ENCODE measurements around the gene PVRIG. TPM values are rescaled to one million over a fixed set of nuclear protein-coding genes. Genes with fewer than 3 reads are reported as not detected.
"Not testable (repeated sequence)": the region's sequence is repeated elsewhere in the genome, so short reads cannot be mapped to it uniquely, and the experiment has no call there.

Gene PVRIG
- total RNA-seq, 2 experiments from 2014 or later, result 83.3 to 86.6 TPM

DNA sequence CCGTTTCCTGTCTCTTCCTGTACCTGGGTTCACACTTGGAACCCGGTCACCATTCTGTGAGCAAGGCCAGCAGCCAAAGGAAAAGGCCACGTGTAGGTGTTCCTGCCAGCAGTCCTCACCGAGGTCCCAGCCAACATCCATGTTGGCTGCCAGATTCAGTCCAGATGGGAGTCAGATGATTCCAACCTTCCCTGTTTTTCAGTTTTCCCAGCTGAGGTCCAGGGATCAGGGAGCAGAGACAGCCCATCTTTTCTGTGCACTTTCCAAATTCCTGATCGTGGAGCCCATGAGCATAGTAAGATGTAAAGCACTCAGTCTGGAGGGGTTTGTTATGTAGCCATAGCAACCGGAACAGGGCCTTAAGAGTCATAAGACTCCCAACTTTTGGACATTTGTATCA, 3.9 kb upstream of the PVRIG start:
- Histone ChIP-seq H3K9me3 (ENCODE audit: low read length) (no peaks in the 10 kb centered on the region), H3K27ac (ENCODE audit: low read depth, low read length, poor library complexity, severe bottlenecking) (peak overlapping the region; percentile 96), H3K36me3 (ENCODE audit: insufficient read depth, low read length) (peaks cover 20% of the 10 kb centered on the region), H3K4me3 (ENCODE audit: low read depth, low read length, poor library complexity, severe bottlenecking) (no peak overlapping the region), H3K4me1 (ENCODE audit: insufficient read depth, low read length, poor library complexity, severe bottlenecking) (peaks cover 81% of the 10 kb centered on the region), H3K79me2 (ENCODE audit: insufficient read depth, low read depth, low read length) (peaks cover 20% of the 10 kb centered on the region; the same call in 1 of the 2 replicates), H3K9me2 (ENCODE audit: insufficient read depth, low read length) (no peaks in the 10 kb centered on the region), H2AFZ (ENCODE audit: low read length) (no peak overlapping the region), H4K20me1 (ENCODE audit: insufficient read depth, low read length) (no peaks in the 10 kb centered on the region), H3K4me2 (ENCODE audit: low read length) (peak overlapping the region; percentile 41)
- TF ChIP-seq, protein P1, sequence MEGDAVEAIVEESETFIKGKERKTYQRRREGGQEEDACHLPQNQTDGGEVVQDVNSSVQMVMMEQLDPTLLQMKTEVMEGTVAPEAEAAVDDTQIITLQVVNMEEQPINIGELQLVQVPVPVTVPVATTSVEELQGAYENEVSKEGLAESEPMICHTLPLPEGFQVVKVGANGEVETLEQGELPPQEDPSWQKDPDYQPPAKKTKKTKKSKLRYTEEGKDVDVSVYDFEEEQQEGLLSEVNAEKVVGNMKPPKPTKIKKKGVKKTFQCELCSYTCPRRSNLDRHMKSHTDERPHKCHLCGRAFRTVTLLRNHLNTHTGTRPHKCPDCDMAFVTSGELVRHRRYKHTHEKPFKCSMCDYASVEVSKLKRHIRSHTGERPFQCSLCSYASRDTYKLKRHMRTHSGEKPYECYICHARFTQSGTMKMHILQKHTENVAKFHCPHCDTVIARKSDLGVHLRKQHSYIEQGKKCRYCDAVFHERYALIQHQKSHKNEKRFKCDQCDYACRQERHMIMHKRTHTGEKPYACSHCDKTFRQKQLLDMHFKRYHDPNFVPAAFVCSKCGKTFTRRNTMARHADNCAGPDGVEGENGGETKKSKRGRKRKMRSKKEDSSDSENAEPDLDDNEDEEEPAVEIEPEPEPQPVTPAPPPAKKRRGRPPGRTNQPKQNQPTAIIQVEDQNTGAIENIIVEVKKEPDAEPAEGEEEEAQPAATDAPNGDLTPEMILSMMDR (conservative IDR thresholded peaks at IDR 0.05; ENCODE audit: low read length), result no peak
- no peak for TF ChIP-seq EZH2phosphoT487 (IDR thresholded peaks at IDR 0.05; ENCODE audit: borderline replicate concordance, low read depth, low read length)
- POLR2A ChIA-PET, result interaction anchor here (0.7 to 3.1 kb wide), 4 partner anchors 22 to 60 kb away, joined by 3 to 37 read pairs (median 4); no protein-coding TSS in a partner anchor
- intact Hi-C loops (cut with micrococcal nuclease; ENCODE audit: unreplicated experiment), result loop anchor here (5.0 kb wide), 1 partner anchor 59 kb away; the partner anchor contains the start of gene TRAPPC14
- DNase-seq (ENCODE audit: low spot score), result no peak
- CTCF ChIA-PET (ENCODE audit: unreplicated experiment), result interaction anchor here (1.0 to 1.2 kb wide), 2 partner anchors 26 to 36 kb away, joined by 5 to 8 read pairs; no protein-coding TSS in a partner anchor
- no TSS peak for BruUV-seq (replicated peaks)

DNA sequence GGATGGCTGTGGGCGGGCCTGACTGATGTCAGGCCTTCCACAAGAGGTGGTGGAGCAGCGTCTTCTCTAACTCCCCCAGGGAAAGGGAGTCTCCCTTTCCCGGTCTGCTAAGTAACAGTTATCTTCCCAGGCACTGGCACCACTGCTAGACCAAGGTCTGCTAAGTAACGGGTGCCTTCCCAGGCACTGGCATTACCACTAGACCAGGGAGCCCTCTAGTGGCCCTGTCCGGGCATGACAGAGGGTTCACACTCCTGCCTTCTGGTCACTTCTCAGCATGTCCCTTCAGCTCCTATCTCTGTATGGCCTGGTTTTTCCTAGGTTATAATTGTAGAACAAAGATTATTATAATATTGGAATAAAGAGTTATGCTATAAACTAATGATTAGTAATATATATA, 1.8 kb upstream of the PVRIG start:
- H3K79me2 ChIP-seq (ENCODE audit: insufficient read depth, low read depth, low read length), result peaks cover 41% of the 10 kb centered on the region
- not testable (repeated sequence) for H3K9me2 ChIP-seq (ENCODE audit: insufficient read depth, low read length); H4K20me1 ChIP-seq (ENCODE audit: insufficient read depth, low read length); BruUV-seq (replicated peaks); H3K9me3 ChIP-seq (ENCODE audit: low read length); H3K4me3 ChIP-seq (ENCODE audit: low read depth, low read length, poor library complexity, severe bottlenecking); H2AFZ ChIP-seq (ENCODE audit: low read length)
- ChIA-PET CTCF (ENCODE audit: unreplicated experiment) (interaction anchor here (0.8 to 1.3 kb wide), 3 partner anchors 23 to 90 kb away, joined by 3 to 4 read pairs (median 3); no protein-coding TSS in a partner anchor), POLR2A (interaction anchor here (0.7 to 3.1 kb wide), 9 partner anchors 15 to 120 kb away, joined by 3 to 37 read pairs (median 7); partner anchors contain the start of genes GPC2 and STAG3)
- DNase-seq (ENCODE audit: low spot score), result peak; percentile 63
- TF ChIP-seq, protein P1 (conservative IDR thresholded peaks at IDR 0.05; ENCODE audit: low read length), result peak; percentile 50
- peak overlapping the region; percentile 96 for H3K27ac ChIP-seq (ENCODE audit: low read depth, low read length, poor library complexity, severe bottlenecking)
- intact Hi-C loops (cut with micrococcal nuclease; ENCODE audit: unreplicated experiment), result loop anchor here (1.0 to 5.0 kb wide), 3 partner anchors 28 to 86 kb away; partner anchors contain the start of gene TRAPPC14
- peaks cover 35% of the 10 kb centered on the region for H3K36me3 ChIP-seq (ENCODE audit: insufficient read depth, low read length)
- H3K4me2 ChIP-seq (ENCODE audit: low read length), result peak overlapping the region; percentile 93; the same call in 1 of the 2 replicates
- H3K4me1 ChIP-seq (ENCODE audit: insufficient read depth, low read length, poor library complexity, severe bottlenecking), result peaks cover 77% of the 10 kb centered on the region

DNA sequence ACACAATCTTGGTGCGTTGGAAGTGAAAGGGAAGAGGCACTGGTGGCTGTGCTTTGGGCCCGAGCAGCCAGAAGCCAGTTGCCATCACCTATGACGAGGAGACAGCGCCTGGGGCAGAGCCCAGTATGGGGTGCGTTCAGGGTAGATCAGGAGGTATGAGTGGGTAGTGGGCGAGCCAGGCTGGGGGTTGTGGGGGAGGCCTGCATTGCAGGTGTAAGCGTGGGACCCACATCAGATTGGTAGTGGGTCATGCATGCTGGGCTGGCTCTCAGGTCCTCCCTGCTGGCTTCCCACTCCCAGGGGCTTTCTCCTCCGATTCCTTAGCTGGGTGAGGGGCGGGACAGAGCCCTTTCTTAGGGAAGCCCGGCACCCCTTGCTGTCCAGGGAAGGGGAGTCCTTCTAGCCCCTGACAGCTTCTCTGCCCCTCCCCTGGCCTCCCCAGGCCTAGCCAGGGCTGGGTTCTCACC, 445 bp upstream of the PVRIG start:
- Histone ChIP-seq H3K4me1 (ENCODE audit: insufficient read depth, low read length, poor library complexity, severe bottlenecking) (peaks cover 76% of the 10 kb centered on the region), H3K4me2 (ENCODE audit: low read length) (peak overlapping the region; percentile 93), H3K79me2 (ENCODE audit: insufficient read depth, low read depth, low read length) (peaks cover 52% of the 10 kb centered on the region), H2AFZ (ENCODE audit: low read length) (no peak overlapping the region), H4K20me1 (ENCODE audit: insufficient read depth, low read length) (no peaks in the 10 kb centered on the region), H3K9me3 (ENCODE audit: low read length) (no peaks in the 10 kb centered on the region), H3K9me2 (ENCODE audit: insufficient read depth, low read length) (no peaks in the 10 kb centered on the region), H3K27ac (ENCODE audit: low read depth, low read length, poor library complexity, severe bottlenecking) (peak overlapping the region; percentile 96), H3K4me3 (ENCODE audit: low read depth, low read length, poor library complexity, severe bottlenecking) (peak overlapping the region; percentile 92), H3K36me3 (ENCODE audit: insufficient read depth, low read length) (peaks cover 43% of the 10 kb centered on the region)
- POLR2A ChIA-PET, result interaction anchor here (1.7 to 2.0 kb wide), 2 partner anchors 29 to 42 kb away, joined by 7 read pairs; partner anchors contain the start of genes GPC2 and STAG3
- intact Hi-C loops (cut with micrococcal nuclease; ENCODE audit: unreplicated experiment), result loop anchor here (5.0 kb wide), 1 partner anchor 62 kb away; the partner anchor contains the start of gene TRAPPC14
- peak; percentile 52 for DNase-seq (ENCODE audit: low spot score)
- no TSS peak for BruUV-seq (replicated peaks)
- CTCF ChIA-PET (ENCODE audit: unreplicated experiment), result no interaction called here
- TF ChIP-seq, protein P1 (conservative IDR thresholded peaks at IDR 0.05; ENCODE audit: low read length), result no peak
- TF ChIP-seq EZH2phosphoT487 (IDR thresholded peaks at IDR 0.05; ENCODE audit: borderline replicate concordance, low read depth, low read length), result no peak

Measured in OCI-LY7 (cell line).